GOT3 (cell line): ENCODE measurements around the gene GIMAP6.
"Not testable (repeated sequence)": the region's sequence is repeated elsewhere in the genome, so short reads cannot be mapped to it uniquely, and the experiment has no call there.

Experiments
- DNase-seq: peaks from one replicate; lab custom pipeline; 2025; ENCODE audit warnings: mixed read lengths; lab: John Stamatoyannopoulos, UW

The GIMAP6 gene

DNA sequence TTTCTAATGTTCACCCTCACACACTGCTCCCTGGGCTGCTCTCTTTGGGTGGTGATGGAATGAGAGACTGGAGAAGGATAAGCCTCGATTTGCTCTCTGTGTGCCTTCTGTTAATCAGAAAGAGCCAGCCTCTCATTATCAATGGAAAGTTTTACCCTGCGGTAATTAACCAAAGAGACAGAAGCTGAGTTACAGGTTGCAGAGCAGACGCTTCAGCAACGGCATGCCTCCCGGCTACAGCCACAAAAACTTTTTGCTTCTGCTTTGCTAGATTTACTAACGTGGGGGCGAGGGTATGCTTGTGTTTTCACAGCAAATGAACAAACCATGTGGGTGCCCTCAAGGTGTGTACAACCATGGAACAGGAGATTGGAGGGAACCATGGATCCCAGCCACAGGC lies 47.0 kb downstream of the GIMAP6 start:
- DNase-seq, result no peak

DNA sequence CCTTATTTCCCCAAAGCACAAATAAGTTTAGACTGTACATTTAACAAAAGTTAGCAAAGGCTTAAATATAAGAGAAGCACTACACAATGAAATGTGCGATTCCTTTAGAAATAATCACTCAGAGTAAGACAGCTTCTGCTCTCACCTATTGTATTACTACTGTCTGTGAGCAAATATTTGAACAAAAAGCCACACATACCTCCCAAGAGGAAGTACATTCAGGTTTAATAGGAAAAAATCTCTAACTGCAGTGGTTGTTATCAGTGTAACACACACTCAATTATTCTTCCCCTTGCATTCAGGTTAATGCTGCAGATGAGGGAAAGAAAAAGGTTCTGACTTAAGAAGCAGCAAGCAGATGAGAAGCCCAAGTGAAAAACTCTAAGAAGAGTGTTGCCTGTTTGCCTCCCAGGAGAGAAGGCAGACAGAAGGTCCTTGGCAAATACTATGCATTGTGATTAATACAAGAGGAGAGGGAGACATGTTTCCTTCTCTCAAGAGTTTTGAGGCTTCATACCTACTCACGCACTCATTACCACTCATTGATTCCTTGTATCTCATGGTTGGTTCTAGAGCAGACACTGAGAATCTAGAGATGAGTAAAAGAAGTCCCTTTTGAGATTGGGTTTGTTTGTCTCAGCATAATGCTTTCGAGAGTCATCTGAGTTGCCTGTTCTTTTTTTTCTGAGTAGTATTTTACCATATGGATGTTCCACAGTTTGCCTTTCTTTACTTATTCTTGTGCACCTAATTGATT lies 51.4 kb downstream of the GIMAP6 start:
- no peak for DNase-seq

GRCh38 chr7:150579979-150580637 lies 52.1 kb downstream of the GIMAP6 start:
- not testable (repeated sequence) for DNase-seq
